ENCODE data around the gene PSMF1. TPM values are rescaled to one million over a fixed set of nuclear protein-coding genes. Genes with fewer than 3 reads are reported as not detected.

PSMF1 gene
- total and polyA plus RNA-seq, 9 of the 15 experiments (the other 6 are each of a cell fraction or from before 2014, with no cell fraction given), result 8.5 to 192 (median 33.2) TPM

DNA sequence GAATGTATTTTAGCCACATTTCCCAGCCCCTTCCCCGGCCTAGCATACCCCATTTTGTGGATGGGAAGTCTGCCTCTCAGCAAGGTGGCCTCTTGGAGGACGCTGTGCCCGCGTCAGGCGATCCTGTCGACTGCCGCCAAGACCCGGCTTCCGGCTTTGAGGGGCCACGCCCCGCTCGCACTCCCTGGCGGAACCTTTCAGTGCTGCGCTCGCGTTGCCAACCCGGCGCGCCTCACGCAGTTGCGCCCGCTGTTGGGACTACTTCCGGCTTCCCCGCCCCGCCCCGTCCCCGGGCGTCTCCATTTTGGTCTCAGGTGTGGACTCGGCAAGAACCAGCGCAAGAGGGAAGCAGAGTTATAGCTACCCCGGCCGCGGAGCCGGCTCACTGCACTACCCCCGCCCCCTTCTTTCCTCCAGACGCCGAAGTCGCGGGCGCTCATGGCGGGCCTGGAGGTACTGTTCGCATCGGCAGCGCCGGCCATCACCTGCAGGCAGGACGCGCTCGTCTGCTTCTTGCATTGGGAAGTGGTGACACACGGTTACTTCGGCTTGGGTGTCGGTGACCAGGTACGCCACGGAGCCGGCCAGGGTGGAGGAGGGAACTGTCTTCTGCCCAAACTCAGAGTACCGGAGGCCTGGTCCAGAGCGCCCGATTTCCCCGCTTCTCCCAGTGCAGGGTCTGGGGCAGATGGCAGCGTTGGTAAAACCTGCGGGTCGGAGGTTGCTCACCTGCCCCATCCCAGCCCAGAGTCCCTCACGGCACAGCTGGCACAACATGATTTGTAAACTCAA is at the start of gene PSMF1 (continued):
- no peak for TF ChIP-seq CHD1 (IDR thresholded peaks at IDR 0.05; ENCODE audit: low read length)
- TF ChIP-seq FOS (IDR thresholded peaks at IDR 0.05; ENCODE audit: extremely low read depth, insufficient read length), result no peak
- peak; percentile 59 for TF ChIP-seq NFIC (IDR thresholded peaks at IDR 0.05)
- TF ChIP-seq TAF15 (IDR thresholded peaks at IDR 0.05; ENCODE audit: low read depth, low read length), result no peak
- TF ChIP-seq SIX5 (IDR thresholded peaks at IDR 0.05; ENCODE audit: borderline replicate concordance in 1 of 2, insufficient read depth in 1 of 2, low read depth in 1 of 2, low read length in 2 of 2), result peak; percentile 48 to 49; a peak in 3 of 4 replicates
- TF ChIP-seq, protein P1, sequence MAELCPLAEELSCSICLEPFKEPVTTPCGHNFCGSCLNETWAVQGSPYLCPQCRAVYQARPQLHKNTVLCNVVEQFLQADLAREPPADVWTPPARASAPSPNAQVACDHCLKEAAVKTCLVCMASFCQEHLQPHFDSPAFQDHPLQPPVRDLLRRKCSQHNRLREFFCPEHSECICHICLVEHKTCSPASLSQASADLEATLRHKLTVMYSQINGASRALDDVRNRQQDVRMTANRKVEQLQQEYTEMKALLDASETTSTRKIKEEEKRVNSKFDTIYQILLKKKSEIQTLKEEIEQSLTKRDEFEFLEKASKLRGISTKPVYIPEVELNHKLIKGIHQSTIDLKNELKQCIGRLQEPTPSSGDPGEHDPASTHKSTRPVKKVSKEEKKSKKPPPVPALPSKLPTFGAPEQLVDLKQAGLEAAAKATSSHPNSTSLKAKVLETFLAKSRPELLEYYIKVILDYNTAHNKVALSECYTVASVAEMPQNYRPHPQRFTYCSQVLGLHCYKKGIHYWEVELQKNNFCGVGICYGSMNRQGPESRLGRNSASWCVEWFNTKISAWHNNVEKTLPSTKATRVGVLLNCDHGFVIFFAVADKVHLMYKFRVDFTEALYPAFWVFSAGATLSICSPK (IDR thresholded peaks at IDR 0.05; ENCODE audit: borderline replicate concordance), result no peak
- TF ChIP-seq, protein P2, sequence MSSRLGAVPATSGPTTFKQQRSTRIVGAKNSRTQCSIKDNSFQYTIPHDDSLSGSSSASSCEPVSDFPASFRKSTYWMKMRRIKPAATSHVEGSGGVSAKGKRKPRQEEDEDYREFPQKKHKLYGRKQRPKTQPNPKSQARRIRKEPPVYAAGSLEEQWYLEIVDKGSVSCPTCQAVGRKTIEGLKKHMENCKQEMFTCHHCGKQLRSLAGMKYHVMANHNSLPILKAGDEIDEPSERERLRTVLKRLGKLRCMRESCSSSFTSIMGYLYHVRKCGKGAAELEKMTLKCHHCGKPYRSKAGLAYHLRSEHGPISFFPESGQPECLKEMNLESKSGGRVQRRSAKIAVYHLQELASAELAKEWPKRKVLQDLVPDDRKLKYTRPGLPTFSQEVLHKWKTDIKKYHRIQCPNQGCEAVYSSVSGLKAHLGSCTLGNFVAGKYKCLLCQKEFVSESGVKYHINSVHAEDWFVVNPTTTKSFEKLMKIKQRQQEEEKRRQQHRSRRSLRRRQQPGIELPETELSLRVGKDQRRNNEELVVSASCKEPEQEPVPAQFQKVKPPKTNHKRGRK (tag; IDR thresholded peaks at IDR 0.05), result no peak
- TF ChIP-seq PHF20 (IDR thresholded peaks at IDR 0.05; ENCODE audit: partially characterized antibody), result peak; percentile 90
- TF ChIP-seq RBM25 (IDR thresholded peaks at IDR 0.05; ENCODE audit: low read depth, low read length, severe bottlenecking), result peak; percentile 6
- TF ChIP-seq ZZZ3 (IDR thresholded peaks at IDR 0.05), result no peak
- no peak for TF ChIP-seq MBD1 (CRISPR knock-in tag; IDR thresholded peaks at IDR 0.05)
